OCI-LY7 (cell line): ENCODE data around the gene CCSAP. TPM values are rescaled to one million over a fixed set of nuclear protein-coding genes. Genes with fewer than 3 reads are reported as not detected.

Experiments
- BruUV-seq: library from RNA; stranded (reverse); fragments of 400-500 nt; replicated peaks from 2 replicates; lab custom pipeline; 2021; lab: Mats Ljungman, UMichigan
- CTCF ChIA-PET: fragments of 300-600 bp; sonication (Branson Sonifier 250); formaldehyde crosslinking; loops from one replicate; lab custom pipeline; 2022; ENCODE audit warnings: antibody characterized with exemption; ENCODE audit not compliant: unreplicated experiment; lab: Charles Lee
- POLR2A ChIA-PET: fragments of 300-600 bp; sonication (Branson Sonifier 250); formaldehyde crosslinking; loops from one replicate; lab custom pipeline; 2022; ENCODE audit warnings: antibody characterized with exemption; lab: Charles Lee
- DNase-seq: peaks from one replicate; pipeline ENCODE4 v3.0.0-alpha.2; 2015; ENCODE audit warnings: low spot score
- H2AFZ ChIP-seq: fragments of 200-600 bp; sonication (generic), shearing (Covaris generic); 2 replicates; pipeline ENCODE4 v1.6.1; 2014; ENCODE audit warnings: mild to moderate bottlenecking, antibody characterized with exemption, low read length, moderate library complexity
- H3K27ac ChIP-seq: fragments of 200-600 bp; sonication (generic); 2 replicates; pipeline ENCODE4 v1.5.1; 2014; ENCODE audit warnings: mixed run types, low read depth, mild to moderate bottlenecking, moderate library complexity, low read length, inconsistent platforms; ENCODE audit not compliant: poor library complexity, severe bottlenecking
- H3K36me3 ChIP-seq: fragments of 200-600 bp; sonication (generic); 2 replicates; pipeline ENCODE4 v1.6.1; 2014; ENCODE audit warnings: mild to moderate bottlenecking, antibody characterized with exemption, low read length, moderate library complexity, mixed read lengths; ENCODE audit not compliant: insufficient read depth
- H3K4me1 ChIP-seq: fragments of 200-600 bp; sonication (generic); 2 replicates; pipeline ENCODE4 v1.5.1; 2014; ENCODE audit warnings: mild to moderate bottlenecking, low read length; ENCODE audit not compliant: insufficient read depth, poor library complexity, severe bottlenecking
- H3K4me2 ChIP-seq: fragments of 200-600 bp; sonication (generic); 2 replicates; pipeline ENCODE4 v1.6.1; 2014; ENCODE audit warnings: mild to moderate bottlenecking, low read length
- H3K4me3 ChIP-seq: fragments of 200-600 bp; sonication (generic); 2 replicates; pipeline ENCODE4 v1.5.1; 2014; ENCODE audit warnings: mild to moderate bottlenecking, low read depth, low read length; ENCODE audit not compliant: poor library complexity, severe bottlenecking
- H3K79me2 ChIP-seq: fragments of 200-600 bp; sonication (generic); 2 replicates; pipeline ENCODE4 v1.6.1; 2016; ENCODE audit warnings: low read depth, mild to moderate bottlenecking, low read length, moderate library complexity, mixed read lengths; ENCODE audit not compliant: insufficient read depth
- H3K9me2 ChIP-seq: fragments of 200-600 bp; sonication (generic); 2 replicates; pipeline ENCODE4 v1.6.1; 2016; ENCODE audit warnings: mild to moderate bottlenecking, low read length, mixed read lengths; ENCODE audit not compliant: insufficient read depth
- H3K9me3 ChIP-seq: fragments of 200-600 bp; sonication (generic); 2 replicates; pipeline ENCODE4 v1.6.1; 2014; ENCODE audit warnings: mild to moderate bottlenecking, mixed run types, low read length, mixed read lengths
- H4K20me1 ChIP-seq: fragments of 200-600 bp; sonication (generic); 2 replicates; pipeline ENCODE4 v1.6.1; 2014; ENCODE audit warnings: mild to moderate bottlenecking, antibody characterized with exemption, low read length, moderate library complexity, mixed read lengths; ENCODE audit not compliant: insufficient read depth
- EZH2phosphoT487 ChIP-seq: fragments of 200-600 bp; sonication (generic); IDR thresholded peaks from 2 replicates; pipeline ENCODE4 v1.6.1; 2018; ENCODE audit warnings: low read depth, borderline replicate concordance, mild to moderate bottlenecking, mixed run types, antibody characterized with exemption, low read length, moderate library complexity, mixed read lengths
- intact Hi-C: fragments of 100-400 bp; cut with micrococcal nuclease; formaldehyde crosslinking; loops from one replicate; pipeline ENCODE4 v1.10.0; 2022; ENCODE audit not compliant: unreplicated experiment
- total RNA-seq, 2 experiments: library from RNA; depleted of rRNA in 1 of 2; stranded (reverse); fragments of >200 nt in 1 of 2; shearing (Covaris generic) in 1 of 2; gene quantifications; 2 replicates each; pipeline ENCODE4 v1.2.3, GENCODE V29; 2014 to 2022
- TF ChIP-seq, protein P1 (sequence below): fragments of 200-600 bp; sonication (generic); conservative IDR thresholded peaks from 2 replicates; pipeline ENCODE4 v1.5.1; 2014; ENCODE audit warnings: mild to moderate bottlenecking, antibody characterized with exemption, low read length, moderate library complexity, mixed read lengths

CCSAP gene
- total RNA-seq, 2 experiments from 2014 or later, result 10.5 to 15.7 TPM

GRCh38 chr1:229349463-229350385 lies 6.9 kb upstream of the CCSAP start:
- Histone ChIP-seq H4K20me1 (no peaks in the 10 kb centered on the region), H3K4me2 (no peak overlapping the region), H3K9me3 (peaks cover 11% of the 10 kb centered on the region), H3K9me2 (no peaks in the 10 kb centered on the region), H2AFZ (no peak overlapping the region), H3K27ac (no peak overlapping the region), H3K4me1 (no peaks in the 10 kb centered on the region), H3K36me3 (no peaks in the 10 kb centered on the region), H3K79me2 (no peaks in the 10 kb centered on the region), H3K4me3 (no peak overlapping the region)
- CTCF ChIA-PET, result interaction anchor here (0.6 kb wide), 1 partner anchor 960 kb away, joined by 3 read pairs; no protein-coding TSS in a partner anchor
- BruUV-seq, result no TSS peak
- POLR2A ChIA-PET, result no interaction called here
- TF ChIP-seq EZH2phosphoT487, result no peak
- TF ChIP-seq, protein P1, sequence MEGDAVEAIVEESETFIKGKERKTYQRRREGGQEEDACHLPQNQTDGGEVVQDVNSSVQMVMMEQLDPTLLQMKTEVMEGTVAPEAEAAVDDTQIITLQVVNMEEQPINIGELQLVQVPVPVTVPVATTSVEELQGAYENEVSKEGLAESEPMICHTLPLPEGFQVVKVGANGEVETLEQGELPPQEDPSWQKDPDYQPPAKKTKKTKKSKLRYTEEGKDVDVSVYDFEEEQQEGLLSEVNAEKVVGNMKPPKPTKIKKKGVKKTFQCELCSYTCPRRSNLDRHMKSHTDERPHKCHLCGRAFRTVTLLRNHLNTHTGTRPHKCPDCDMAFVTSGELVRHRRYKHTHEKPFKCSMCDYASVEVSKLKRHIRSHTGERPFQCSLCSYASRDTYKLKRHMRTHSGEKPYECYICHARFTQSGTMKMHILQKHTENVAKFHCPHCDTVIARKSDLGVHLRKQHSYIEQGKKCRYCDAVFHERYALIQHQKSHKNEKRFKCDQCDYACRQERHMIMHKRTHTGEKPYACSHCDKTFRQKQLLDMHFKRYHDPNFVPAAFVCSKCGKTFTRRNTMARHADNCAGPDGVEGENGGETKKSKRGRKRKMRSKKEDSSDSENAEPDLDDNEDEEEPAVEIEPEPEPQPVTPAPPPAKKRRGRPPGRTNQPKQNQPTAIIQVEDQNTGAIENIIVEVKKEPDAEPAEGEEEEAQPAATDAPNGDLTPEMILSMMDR, result no peak
- intact Hi-C loops, result no loop called here
- no peak for DNase-seq

GRCh38 chr1:229347528-229347927 lies 4.7 kb upstream of the CCSAP start:
- DNase-seq, result no peak
- ChIA-PET CTCF (no interaction called here), POLR2A (interaction anchor here (0.6 to 0.7 kb wide), 2 partner anchors 9 to 471 kb away, joined by 3 to 5 read pairs; no protein-coding TSS in a partner anchor)
- Histone ChIP-seq H4K20me1 (no peaks in the 10 kb centered on the region), H3K9me2 (no peaks in the 10 kb centered on the region), H3K4me1 (peaks cover 8% of the 10 kb centered on the region), H3K9me3 (no peaks in the 10 kb centered on the region), H2AFZ (no peak overlapping the region), H3K4me2 (no peak overlapping the region), H3K27ac (no peak overlapping the region), H3K4me3 (no peak overlapping the region), H3K79me2 (no peaks in the 10 kb centered on the region), H3K36me3 (no peaks in the 10 kb centered on the region)
- intact Hi-C loops, result no loop called here
- no TSS peak for BruUV-seq
- TF ChIP-seq, protein P1, result no peak
- no peak for TF ChIP-seq EZH2phosphoT487
